ENCODE measurements around the gene ZBTB7C. TPM values are rescaled to one million over a fixed set of nuclear protein-coding genes. Genes with fewer than 3 reads are reported as not detected.

The ZBTB7C gene
- polyA plus RNA-seq, 1 of the 3 experiments (the other 2 are of a cell fraction) = 0.05 TPM

DNA sequence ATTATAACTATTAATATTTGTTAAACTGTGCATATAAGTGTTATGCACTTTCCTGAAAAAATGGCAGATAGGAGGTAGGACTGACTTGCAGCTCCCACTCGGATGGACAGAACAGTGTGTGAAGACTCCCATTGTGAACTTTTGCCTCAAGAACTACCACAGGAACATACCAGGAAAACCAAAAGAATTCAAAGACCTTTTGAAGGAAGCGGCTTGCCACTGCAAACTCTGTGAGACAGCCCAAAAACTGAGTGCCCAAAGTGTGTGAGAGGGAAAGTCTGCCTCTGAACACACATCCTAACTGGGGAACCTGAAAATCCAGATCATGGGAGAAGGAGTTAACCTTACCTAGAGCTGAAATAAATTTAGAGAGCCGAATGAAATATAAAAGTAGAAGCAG lies 171.0 kb downstream of the ZBTB7C start:
- TF ChIP-seq MXI1 (IDR thresholded peaks at IDR 0.05; ENCODE audit: low read depth, low read length) (no peak), RFX5 (IDR thresholded peaks at IDR 0.05; ENCODE audit: low read length) (no peak), TEAD4 (IDR thresholded peaks at IDR 0.05; ENCODE audit: borderline replicate concordance, insufficient read depth) (no peak), EP300 (IDR thresholded peaks at IDR 0.05; ENCODE audit: borderline replicate concordance in 1 of 2, low read depth in 1 of 2, low read length in 1 of 2) (no peak), GABPA (IDR thresholded peaks at IDR 0.05; ENCODE audit: low read depth) (no peak), USF2 (IDR thresholded peaks at IDR 0.05; ENCODE audit: borderline replicate concordance, low read depth, low read length) (no peak)
- Histone ChIP-seq H3K27ac (ENCODE audit: low read depth in 2 of 2, low read length in 1 of 2) (no peak overlapping the region), H3K4me1 (ENCODE audit: control insufficient read depth in 1 of 2, insufficient read depth in 2 of 2, low read depth in 1 of 2, low read length in 1 of 2) (no peaks in the 10 kb centered on the region), H3K9me3 (no peaks in the 10 kb centered on the region), H3K4me3 (ENCODE audit: low read depth in 2 of 2, low read length in 1 of 2) (no peak overlapping the region), H3F3A (replicated peaks; ENCODE audit: insufficient read depth) (no peaks in the 10 kb centered on the region), H3K4me2 (no peak overlapping the region), H3K27me3 (ENCODE audit: insufficient read depth) (no peaks in the 10 kb centered on the region; the same call in 1 of the 2 replicates), H3K79me2 (ENCODE audit: insufficient read depth) (no peaks in the 10 kb centered on the region), H3K9me2 (no peaks in the 10 kb centered on the region), H3K36me3 (replicated peaks in 1 of 2; ENCODE audit: control insufficient read depth in 1 of 2, insufficient read depth in 2 of 2, low read length in 1 of 2) (no peaks in the 10 kb centered on the region), H2AFZ (ENCODE audit: low read depth) (no peak overlapping the region), H3K9ac (no peak overlapping the region), H4K20me1 (ENCODE audit: insufficient read depth) (no peaks in the 10 kb centered on the region)
- ChIA-PET CTCF (interaction anchor here (1.8 to 2.9 kb wide), 3 partner anchors 8 to 207 kb away, joined by 6 to 16 read pairs (median 8); no protein-coding TSS in a partner anchor), POLR2A (no interaction called here)
- DNase-seq = no peak
- WGBS (ENCODE audit: low lambda C conversion rate) = 25% methylated on average over 3 of the region's 3 CpGs

DNA sequence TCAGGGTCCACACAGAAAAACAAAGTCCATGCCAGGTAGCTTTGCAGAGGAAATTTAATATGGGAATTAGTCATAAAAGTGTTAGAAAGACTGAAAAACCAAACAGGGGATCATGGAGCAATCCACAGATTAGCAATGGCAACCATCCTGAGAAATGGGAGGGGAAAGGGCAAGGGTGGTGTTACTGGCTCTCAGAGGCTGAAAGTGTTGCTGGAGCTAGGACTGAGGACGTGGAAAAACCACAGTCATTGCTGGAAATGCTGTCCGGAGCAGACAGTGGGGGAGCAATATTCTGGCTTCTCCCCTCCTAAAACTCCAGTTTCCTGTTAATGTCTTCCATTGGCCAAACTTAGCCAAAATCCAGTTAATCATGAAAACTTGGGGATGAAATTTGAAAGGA lies 172.4 kb downstream of the ZBTB7C start:
- Histone ChIP-seq H3K4me3 (ENCODE audit: low read depth in 2 of 2, low read length in 1 of 2) (no peak overlapping the region), H3K79me2 (ENCODE audit: insufficient read depth) (no peaks in the 10 kb centered on the region), H3K9me2 (no peaks in the 10 kb centered on the region), H4K20me1 (ENCODE audit: insufficient read depth) (no peaks in the 10 kb centered on the region), H3K27me3 (ENCODE audit: insufficient read depth) (no peaks in the 10 kb centered on the region; the same call in 1 of the 2 replicates), H3K27ac (ENCODE audit: low read depth in 2 of 2, low read length in 1 of 2) (no peak overlapping the region), H3K4me2 (no peak overlapping the region), H3K9ac (no peak overlapping the region), H3K36me3 (replicated peaks in 1 of 2; ENCODE audit: control insufficient read depth in 1 of 2, insufficient read depth in 2 of 2, low read length in 1 of 2) (no peaks in the 10 kb centered on the region), H3F3A (replicated peaks; ENCODE audit: insufficient read depth) (no peaks in the 10 kb centered on the region), H3K4me1 (ENCODE audit: control insufficient read depth in 1 of 2, insufficient read depth in 2 of 2, low read depth in 1 of 2, low read length in 1 of 2) (peaks cover 0 to 2% of the 10 kb centered on the region in 2 experiments; a peak in 1 of 4 replicates), H2AFZ (ENCODE audit: low read depth) (no peak overlapping the region), H3K9me3 (no peaks in the 10 kb centered on the region)
- TF ChIP-seq RCOR1 (IDR thresholded peaks at IDR 0.05; ENCODE audit: low read length) (no peak), GATA2 (CRISPR knock-in tag; IDR thresholded peaks at IDR 0.05) (no peak), SIN3A (IDR thresholded peaks at IDR 0.05; ENCODE audit: borderline replicate concordance, low read depth, low read length) (no peak), RAD21 (IDR thresholded peaks at IDR 0.05; ENCODE audit: low read length) (no peak), SMC3 (IDR thresholded peaks at IDR 0.05; ENCODE audit: low read depth, low read length) (no peak), NFIC (IDR thresholded peaks at IDR 0.05; ENCODE audit: borderline replicate concordance) (no peak), MEF2A (IDR thresholded peaks at IDR 0.05; ENCODE audit: borderline replicate concordance, low read depth) (no peak), CHD2 (IDR thresholded peaks at IDR 0.05; ENCODE audit: low read length, partially characterized antibody) (no peak), FOXM1 (IDR thresholded peaks at IDR 0.05; ENCODE audit: low read depth) (no peak)
- TF ChIP-seq, protein P1, sequence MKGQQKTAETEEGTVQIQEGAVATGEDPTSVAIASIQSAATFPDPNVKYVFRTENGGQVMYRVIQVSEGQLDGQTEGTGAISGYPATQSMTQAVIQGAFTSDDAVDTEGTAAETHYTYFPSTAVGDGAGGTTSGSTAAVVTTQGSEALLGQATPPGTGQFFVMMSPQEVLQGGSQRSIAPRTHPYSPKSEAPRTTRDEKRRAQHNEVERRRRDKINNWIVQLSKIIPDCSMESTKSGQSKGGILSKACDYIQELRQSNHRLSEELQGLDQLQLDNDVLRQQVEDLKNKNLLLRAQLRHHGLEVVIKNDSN (IDR thresholded peaks at IDR 0.05; ENCODE audit: borderline replicate concordance, low read depth) = no peak
- TF ChIP-seq, protein P2, sequence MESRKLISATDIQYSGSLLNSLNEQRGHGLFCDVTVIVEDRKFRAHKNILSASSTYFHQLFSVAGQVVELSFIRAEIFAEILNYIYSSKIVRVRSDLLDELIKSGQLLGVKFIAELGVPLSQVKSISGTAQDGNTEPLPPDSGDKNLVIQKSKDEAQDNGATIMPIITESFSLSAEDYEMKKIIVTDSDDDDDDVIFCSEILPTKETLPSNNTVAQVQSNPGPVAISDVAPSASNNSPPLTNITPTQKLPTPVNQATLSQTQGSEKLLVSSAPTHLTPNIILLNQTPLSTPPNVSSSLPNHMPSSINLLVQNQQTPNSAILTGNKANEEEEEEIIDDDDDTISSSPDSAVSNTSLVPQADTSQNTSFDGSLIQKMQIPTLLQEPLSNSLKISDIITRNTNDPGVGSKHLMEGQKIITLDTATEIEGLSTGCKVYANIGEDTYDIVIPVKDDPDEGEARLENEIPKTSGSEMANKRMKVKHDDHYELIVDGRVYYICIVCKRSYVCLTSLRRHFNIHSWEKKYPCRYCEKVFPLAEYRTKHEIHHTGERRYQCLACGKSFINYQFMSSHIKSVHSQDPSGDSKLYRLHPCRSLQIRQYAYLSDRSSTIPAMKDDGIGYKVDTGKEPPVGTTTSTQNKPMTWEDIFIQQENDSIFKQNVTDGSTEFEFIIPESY (IDR thresholded peaks at IDR 0.05; ENCODE audit: borderline replicate concordance, low read depth) = no peak
- 42% methylated on average over 2 of the region's 2 CpGs for WGBS (ENCODE audit: low lambda C conversion rate)
- ChIA-PET POLR2A (interaction anchor here (0.6 kb wide), 1 partner anchor 204 kb away, joined by 3 read pairs; no protein-coding TSS in a partner anchor), CTCF (interaction anchor here (0.7 to 2.1 kb wide), 3 partner anchors 175 to 429 kb away, joined by 3 to 6 read pairs (median 6); no protein-coding TSS in a partner anchor)
- DNase-seq = no peak

Measured in SK-N-SH (cell line).